ENCODE results near the gene SULF2. TPM values are rescaled to one million over a fixed set of nuclear protein-coding genes. Genes with fewer than 3 reads are reported as not detected.

SULF2 gene
- total RNA-seq, 1 donor from 2014 or later = 97.8 TPM

DNA sequence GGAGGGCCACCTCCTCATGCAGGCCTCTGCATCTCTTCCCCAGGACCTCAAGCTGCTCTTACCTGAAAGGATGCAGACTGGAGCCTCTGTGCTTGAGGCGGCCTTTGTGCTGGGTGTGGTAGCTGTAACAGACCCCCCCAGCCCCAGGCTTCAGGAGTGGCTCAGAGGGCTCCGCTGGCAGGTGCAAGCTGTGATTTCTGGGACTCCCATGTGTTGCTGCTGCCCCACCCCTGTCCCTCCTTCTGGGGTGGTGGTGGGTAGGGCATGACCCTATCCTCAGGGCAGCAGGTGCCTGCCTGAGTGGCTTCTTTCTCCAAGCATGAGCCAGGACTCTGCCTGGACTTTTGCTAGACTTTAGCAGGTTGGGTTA, 121.2 kb downstream of the SULF2 start:
- Mint-ChIP-seq H3K36me3 (ENCODE audit: unreplicated experiment) (peaks cover 4% of the 10 kb centered on the region), H3K9me3 (ENCODE audit: unreplicated experiment) (peaks cover 6% of the 10 kb centered on the region), H3K4me3 (ENCODE audit: unreplicated experiment) (no peak overlapping the region), H3K27ac (ENCODE audit: unreplicated experiment) (no peak overlapping the region), H3K4me1 (ENCODE audit: low read depth, unreplicated experiment) (peaks cover 14% of the 10 kb centered on the region), H3K27me3 (ENCODE audit: unreplicated experiment) (peaks cover 5% of the 10 kb centered on the region)
- TF ChIP-seq, protein P1, sequence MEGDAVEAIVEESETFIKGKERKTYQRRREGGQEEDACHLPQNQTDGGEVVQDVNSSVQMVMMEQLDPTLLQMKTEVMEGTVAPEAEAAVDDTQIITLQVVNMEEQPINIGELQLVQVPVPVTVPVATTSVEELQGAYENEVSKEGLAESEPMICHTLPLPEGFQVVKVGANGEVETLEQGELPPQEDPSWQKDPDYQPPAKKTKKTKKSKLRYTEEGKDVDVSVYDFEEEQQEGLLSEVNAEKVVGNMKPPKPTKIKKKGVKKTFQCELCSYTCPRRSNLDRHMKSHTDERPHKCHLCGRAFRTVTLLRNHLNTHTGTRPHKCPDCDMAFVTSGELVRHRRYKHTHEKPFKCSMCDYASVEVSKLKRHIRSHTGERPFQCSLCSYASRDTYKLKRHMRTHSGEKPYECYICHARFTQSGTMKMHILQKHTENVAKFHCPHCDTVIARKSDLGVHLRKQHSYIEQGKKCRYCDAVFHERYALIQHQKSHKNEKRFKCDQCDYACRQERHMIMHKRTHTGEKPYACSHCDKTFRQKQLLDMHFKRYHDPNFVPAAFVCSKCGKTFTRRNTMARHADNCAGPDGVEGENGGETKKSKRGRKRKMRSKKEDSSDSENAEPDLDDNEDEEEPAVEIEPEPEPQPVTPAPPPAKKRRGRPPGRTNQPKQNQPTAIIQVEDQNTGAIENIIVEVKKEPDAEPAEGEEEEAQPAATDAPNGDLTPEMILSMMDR (IDR thresholded peaks at IDR 0.05; ENCODE audit: partially characterized antibody, unreplicated experiment) = peak; percentile 39
- DNase-seq = no peak

DNA sequence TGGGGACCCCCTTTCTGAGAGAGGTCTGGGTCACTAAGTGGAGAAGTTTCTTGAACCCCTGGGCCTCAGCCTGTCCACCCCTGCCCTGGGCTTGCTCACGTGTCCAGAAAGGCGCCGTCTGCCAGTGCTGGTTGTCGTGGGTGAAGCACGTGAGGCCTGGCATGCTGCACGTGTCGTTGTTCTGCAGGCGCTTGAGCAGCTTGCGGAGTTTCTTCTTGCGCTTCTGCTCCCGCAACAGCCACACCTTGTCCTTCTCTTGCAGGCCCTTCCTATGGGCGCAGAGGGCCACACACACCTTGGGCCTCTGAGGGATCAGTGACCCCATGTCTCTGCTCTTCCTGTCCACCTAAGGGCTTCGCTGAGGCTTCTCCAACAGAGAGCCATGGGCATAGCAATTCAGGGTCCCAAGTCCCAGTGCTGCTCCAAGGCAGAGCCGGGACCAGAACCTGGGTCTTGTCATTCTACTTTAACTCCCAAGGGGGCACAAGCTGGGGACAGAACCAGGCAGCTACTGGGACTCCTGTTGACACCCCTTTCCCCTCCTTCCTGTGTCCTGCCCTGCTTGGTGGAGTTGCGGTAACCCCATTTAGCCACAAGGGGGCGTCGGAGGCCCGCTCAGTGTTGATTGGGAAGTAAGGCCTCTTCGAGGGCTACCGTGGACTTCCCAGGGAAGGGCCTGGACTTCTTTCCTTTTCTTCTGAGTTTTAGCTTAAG, 121.8 kb downstream of the SULF2 start:
- DNase-seq = peak; percentile 92
- H3K4me1 Mint-ChIP-seq (ENCODE audit: low read depth, unreplicated experiment) = peaks cover 11% of the 10 kb centered on the region
- H3K4me3 Mint-ChIP-seq (ENCODE audit: unreplicated experiment) = no peak overlapping the region
- peaks cover 2% of the 10 kb centered on the region for H3K27me3 Mint-ChIP-seq (ENCODE audit: unreplicated experiment)
- no peaks in the 10 kb centered on the region for H3K36me3 Mint-ChIP-seq (ENCODE audit: unreplicated experiment)
- TF ChIP-seq, protein P1 (IDR thresholded peaks at IDR 0.05; ENCODE audit: partially characterized antibody, unreplicated experiment) = peak; percentile 99
- no peak overlapping the region for H3K27ac Mint-ChIP-seq (ENCODE audit: unreplicated experiment)
- H3K9me3 Mint-ChIP-seq (ENCODE audit: unreplicated experiment) = peaks cover 3% of the 10 kb centered on the region

DNA sequence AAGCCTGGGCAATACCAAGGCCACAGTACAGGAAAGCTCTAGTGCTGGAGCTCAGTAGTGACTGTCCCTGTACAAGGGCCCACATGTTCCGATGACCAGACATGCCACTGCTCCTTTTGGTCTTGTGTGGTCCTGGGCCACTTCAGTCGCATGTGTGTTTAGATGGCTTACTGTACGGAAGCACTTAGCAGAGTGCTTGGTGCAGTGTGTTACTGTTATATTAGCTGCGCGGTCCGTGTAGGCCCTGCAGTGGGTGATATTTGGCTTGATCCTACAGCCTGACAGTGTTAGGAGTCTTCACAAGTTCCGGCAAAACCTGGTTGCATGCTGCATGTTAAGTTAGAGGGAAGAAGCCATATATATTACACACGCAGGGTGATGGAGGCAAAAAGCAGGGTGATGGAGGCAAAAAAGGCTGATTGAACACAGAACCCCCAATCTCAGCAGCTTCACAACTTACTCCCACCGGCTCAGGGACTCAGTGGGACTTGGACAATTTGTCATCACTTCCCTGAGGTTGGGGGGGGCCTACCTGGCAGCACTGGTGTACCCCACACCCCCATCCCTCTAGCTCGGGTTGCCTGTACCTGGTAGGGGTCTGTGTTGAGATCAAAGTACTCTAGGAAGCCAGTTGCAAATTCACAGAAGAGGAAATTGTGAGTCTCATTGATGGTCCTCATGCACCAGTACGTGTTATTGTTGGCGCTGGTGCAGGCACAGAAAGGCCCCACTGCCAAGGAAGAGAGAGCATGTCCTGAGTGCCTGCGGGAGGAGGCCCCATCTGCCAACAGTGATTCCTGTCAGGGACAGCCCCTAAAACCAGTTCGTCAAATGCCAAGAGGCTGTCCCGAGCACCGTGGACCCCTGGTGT, 122.6 kb downstream of the SULF2 start:
- DNase-seq = no peak
- H3K27ac Mint-ChIP-seq (ENCODE audit: unreplicated experiment) = no peak overlapping the region
- peaks cover 2% of the 10 kb centered on the region for H3K27me3 Mint-ChIP-seq (ENCODE audit: unreplicated experiment)
- H3K9me3 Mint-ChIP-seq (ENCODE audit: unreplicated experiment) = peaks cover 2% of the 10 kb centered on the region
- H3K36me3 Mint-ChIP-seq (ENCODE audit: unreplicated experiment) = no peaks in the 10 kb centered on the region
- H3K4me1 Mint-ChIP-seq (ENCODE audit: low read depth, unreplicated experiment) = peaks cover 9% of the 10 kb centered on the region
- TF ChIP-seq, protein P1 (IDR thresholded peaks at IDR 0.05; ENCODE audit: partially characterized antibody, unreplicated experiment) = no peak
- H3K4me3 Mint-ChIP-seq (ENCODE audit: unreplicated experiment) = no peak overlapping the region

DNA sequence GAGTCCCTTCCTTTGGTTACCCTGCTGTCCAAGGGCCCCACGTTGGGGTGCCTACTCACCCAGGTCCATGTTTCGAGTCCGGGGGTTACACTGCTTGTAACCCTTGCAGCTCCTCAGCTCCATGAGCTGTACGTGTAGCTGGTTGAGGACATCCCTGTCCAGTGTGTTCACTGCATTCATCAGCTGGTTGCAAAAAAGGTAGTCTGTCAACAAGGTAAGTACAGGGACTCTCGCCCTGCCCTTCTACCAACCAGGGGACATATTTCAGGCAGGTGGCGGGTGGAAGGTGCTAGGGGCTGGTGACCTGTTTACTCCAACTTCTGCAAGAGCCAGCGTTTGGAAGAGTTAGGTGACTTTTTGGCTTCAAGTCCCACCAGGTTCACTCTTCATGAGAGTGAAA, 123.6 kb downstream of the SULF2 start:
- H3K27me3 Mint-ChIP-seq (ENCODE audit: unreplicated experiment) = no peaks in the 10 kb centered on the region
- TF ChIP-seq, protein P1 (IDR thresholded peaks at IDR 0.05; ENCODE audit: partially characterized antibody, unreplicated experiment) = no peak
- H3K4me3 Mint-ChIP-seq (ENCODE audit: unreplicated experiment) = no peak overlapping the region
- H3K9me3 Mint-ChIP-seq (ENCODE audit: unreplicated experiment) = peaks cover 2% of the 10 kb centered on the region
- H3K36me3 Mint-ChIP-seq (ENCODE audit: unreplicated experiment) = no peaks in the 10 kb centered on the region
- H3K4me1 Mint-ChIP-seq (ENCODE audit: low read depth, unreplicated experiment) = peaks cover 6% of the 10 kb centered on the region
- H3K27ac Mint-ChIP-seq (ENCODE audit: unreplicated experiment) = no peak overlapping the region
- no peak for DNase-seq
